ENCODE measurements around the gene PCDHGA5.

Gene PCDHGA5

DNA sequence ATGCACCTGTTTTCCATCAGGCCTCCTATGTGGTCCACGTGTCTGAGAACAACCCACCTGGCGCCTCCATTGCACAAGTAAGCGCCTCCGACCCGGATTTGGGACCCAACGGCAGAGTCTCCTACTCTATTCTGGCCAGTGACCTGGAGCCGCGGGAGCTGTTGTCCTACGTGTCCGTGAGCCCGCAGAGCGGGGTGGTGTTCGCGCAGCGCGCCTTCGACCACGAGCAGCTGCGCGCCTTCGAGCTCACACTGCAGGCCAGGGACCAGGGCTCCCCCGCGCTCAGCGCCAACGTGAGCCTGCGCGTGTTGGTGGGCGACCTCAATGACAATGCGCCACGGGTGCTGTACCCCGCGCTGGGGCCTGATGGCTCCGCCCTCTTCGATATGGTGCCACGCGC is 12.4 kb upstream of the PCDHGA5 start:
- no peaks in the 10 kb centered on the region for H3K36me3 ChIP-seq (replicated peaks)
- H3K4me3 ChIP-seq (ENCODE audit: low read depth, low read length): no peak overlapping the region
- no peak overlapping the region for H3K27ac ChIP-seq
- no peak for DNase-seq
- TF ChIP-seq, protein P1, sequence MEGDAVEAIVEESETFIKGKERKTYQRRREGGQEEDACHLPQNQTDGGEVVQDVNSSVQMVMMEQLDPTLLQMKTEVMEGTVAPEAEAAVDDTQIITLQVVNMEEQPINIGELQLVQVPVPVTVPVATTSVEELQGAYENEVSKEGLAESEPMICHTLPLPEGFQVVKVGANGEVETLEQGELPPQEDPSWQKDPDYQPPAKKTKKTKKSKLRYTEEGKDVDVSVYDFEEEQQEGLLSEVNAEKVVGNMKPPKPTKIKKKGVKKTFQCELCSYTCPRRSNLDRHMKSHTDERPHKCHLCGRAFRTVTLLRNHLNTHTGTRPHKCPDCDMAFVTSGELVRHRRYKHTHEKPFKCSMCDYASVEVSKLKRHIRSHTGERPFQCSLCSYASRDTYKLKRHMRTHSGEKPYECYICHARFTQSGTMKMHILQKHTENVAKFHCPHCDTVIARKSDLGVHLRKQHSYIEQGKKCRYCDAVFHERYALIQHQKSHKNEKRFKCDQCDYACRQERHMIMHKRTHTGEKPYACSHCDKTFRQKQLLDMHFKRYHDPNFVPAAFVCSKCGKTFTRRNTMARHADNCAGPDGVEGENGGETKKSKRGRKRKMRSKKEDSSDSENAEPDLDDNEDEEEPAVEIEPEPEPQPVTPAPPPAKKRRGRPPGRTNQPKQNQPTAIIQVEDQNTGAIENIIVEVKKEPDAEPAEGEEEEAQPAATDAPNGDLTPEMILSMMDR (IDR thresholded peaks at IDR 0.05; ENCODE audit: low read depth, low read length, missing control alignments): no peak
- no peaks in the 10 kb centered on the region for H3K27me3 ChIP-seq (replicated peaks)
- in situ Hi-C loops (cut with HindIII; ENCODE audit: low pct_ligation_motif_present, low sequenced_read_pairs): no loop called here

DNA sequence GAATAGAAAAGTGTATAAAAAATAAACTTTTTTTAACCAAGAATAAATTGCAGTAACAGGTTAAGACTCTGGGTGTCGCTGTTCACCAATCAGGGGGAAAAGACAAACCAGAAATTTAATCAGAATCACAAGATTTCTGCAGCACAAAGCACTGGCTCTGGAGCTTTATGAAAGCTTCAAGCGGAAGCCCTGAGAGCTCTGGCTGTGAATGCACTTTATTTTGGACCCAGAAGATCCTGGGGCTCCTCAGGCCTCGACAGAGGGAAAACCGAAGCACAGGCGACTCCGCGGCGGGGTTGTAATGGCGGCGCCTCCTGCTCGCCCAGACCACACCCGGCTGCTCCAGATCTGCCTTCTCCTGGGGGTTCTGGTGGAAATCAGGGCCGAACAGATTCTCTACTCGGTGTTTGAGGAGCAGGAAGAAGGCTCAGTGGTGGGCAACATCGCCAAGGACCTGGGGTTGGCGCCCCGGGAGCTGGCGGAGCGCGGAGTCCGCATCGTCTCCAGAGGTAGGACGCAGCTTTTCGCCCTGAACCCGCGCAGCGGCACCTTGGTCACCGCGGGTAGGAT is 9.0 kb upstream of the PCDHGA5 start, which contains the start of gene PCDHGA4:
TSS of gene PCDHGA4 (plus strand) at position 122 of the 570 bp plus-strand sequence. CDS start at position 209, 87 bp downstream.
- no peak within 1 kb of the TSS for H3K27ac ChIP-seq
- H3K36me3 ChIP-seq (replicated peaks): no peaks in the 10 kb centered on the region
- no peaks in the 10 kb centered on the region for H3K27me3 ChIP-seq (replicated peaks)
- in situ Hi-C loops (cut with HindIII; ENCODE audit: low pct_ligation_motif_present, low sequenced_read_pairs): no loop called here
- TF ChIP-seq, protein P1 (IDR thresholded peaks at IDR 0.05; ENCODE audit: low read depth, low read length, missing control alignments): peak; percentile 37
- peak within 1 kb of the TSS; percentile 31 for H3K4me3 ChIP-seq (ENCODE audit: low read depth, low read length)
- DNase-seq: no peak

DNA sequence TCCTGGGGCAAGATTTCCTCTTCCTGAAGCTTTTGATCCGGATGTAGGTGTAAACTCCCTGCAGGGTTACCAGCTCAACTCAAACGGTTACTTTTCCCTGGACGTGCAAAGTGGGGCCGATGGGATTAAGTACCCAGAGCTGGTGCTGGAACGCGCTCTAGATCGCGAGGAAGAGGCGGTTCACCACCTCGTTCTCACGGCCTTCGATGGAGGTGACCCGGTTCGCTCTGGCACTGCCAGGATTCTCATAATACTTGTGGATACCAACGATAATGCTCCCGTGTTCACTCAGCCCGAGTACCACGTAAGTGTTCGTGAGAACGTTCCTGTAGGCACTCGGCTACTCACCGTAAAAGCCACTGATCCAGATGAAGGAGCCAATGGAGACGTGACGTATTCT is 8.3 kb upstream of the PCDHGA5 start:
- in situ Hi-C loops (cut with HindIII; ENCODE audit: low pct_ligation_motif_present, low sequenced_read_pairs): no loop called here
- H3K27me3 ChIP-seq (replicated peaks): no peaks in the 10 kb centered on the region

DNA sequence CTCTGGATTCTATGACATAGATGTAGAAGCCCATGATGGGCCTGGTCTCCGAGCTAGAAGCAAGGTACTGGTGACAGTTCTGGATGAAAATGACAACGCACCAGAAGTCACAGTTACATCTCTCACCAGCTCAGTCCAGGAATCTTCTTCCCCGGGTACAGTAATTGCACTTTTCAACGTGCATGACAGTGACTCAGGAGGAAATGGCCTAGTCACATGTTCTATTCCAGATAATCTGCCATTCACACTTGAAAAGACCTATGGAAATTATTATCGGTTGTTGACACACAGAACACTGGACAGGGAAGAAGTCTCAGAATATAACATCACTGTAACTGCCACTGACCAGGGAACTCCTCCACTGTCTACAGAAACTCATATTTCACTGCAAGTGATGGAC is 7.8 kb upstream of the PCDHGA5 start:
- TF ChIP-seq, protein P1 (IDR thresholded peaks at IDR 0.05; ENCODE audit: low read depth, low read length, missing control alignments): no peak
- no peak overlapping the region for H3K27ac ChIP-seq
- in situ Hi-C loops (cut with HindIII; ENCODE audit: low pct_ligation_motif_present, low sequenced_read_pairs): no loop called here
- no peaks in the 10 kb centered on the region for H3K27me3 ChIP-seq (replicated peaks)
- no peaks in the 10 kb centered on the region for H3K36me3 ChIP-seq (replicated peaks)
- no peak overlapping the region for H3K4me3 ChIP-seq (ENCODE audit: low read depth, low read length)
- DNase-seq: no peak

More for the DNA sequence above, 8.3 kb upstream of the PCDHGA5 start:
- TF ChIP-seq, protein P1 (IDR thresholded peaks at IDR 0.05; ENCODE audit: low read depth, low read length, missing control alignments): no peak
- Histone ChIP-seq H3K27ac (no peak overlapping the region), H3K36me3 (replicated peaks) (no peaks in the 10 kb centered on the region), H3K4me3 (ENCODE audit: low read depth, low read length) (no peak overlapping the region)
- DNase-seq: no peak

DNA sequence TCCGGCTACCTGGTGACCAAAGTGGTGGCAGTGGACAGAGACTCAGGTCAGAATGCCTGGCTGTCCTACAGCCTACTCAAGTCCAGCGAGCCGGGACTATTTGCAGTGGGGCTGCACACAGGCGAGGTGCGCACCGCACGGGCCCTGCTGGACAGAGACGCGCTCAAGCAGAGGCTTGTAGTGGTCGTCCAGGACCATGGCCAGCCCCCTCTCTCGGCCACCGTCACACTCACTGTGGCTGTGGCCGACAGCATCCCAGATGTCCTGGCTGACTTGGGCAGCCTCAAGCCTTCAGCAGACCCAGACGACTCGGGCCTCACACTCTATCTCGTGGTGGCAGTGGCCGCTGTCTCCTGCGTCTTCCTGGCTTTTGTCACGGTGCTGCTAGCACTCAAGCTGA is 7.0 kb upstream of the PCDHGA5 start:
- in situ Hi-C loops (cut with HindIII; ENCODE audit: low pct_ligation_motif_present, low sequenced_read_pairs): no loop called here
- Histone ChIP-seq H3K27me3 (replicated peaks) (no peaks in the 10 kb centered on the region), H3K27ac (no peak overlapping the region), H3K4me3 (ENCODE audit: low read depth, low read length) (no peak overlapping the region), H3K36me3 (replicated peaks) (no peaks in the 10 kb centered on the region)
- TF ChIP-seq, protein P1 (IDR thresholded peaks at IDR 0.05; ENCODE audit: low read depth, low read length, missing control alignments): no peak
- DNase-seq: no peak

Measured in brain microvascular endothelial cell (primary cell).